Bronchial epithelial cell (primary cell): Measurements from ENCODE around the gene SIGLEC9. TPM values are rescaled to one million over a fixed set of nuclear protein-coding genes. Genes with fewer than 3 reads are reported as not detected.

ENCODE experiments used
- DNase-seq: peaks from one replicate; pipeline ENCODE4 v3.0.0-alpha.2; 2010; ENCODE audit warnings: low read depth
- FAIRE-seq: peaks from 2 replicates; lab custom pipeline; 2011; peaks lifted over from hg19 to GRCh38; lab: Jason Lieb, UNC
- H3K27me3 ChIP-seq: 2 replicates; pipeline ENCODE4 v1.5.1; 2011; ENCODE audit warnings: low read length; ENCODE audit not compliant: control insufficient read depth, insufficient read depth
- H3K36me3 ChIP-seq: 2 replicates; pipeline ENCODE4 v1.5.1; 2011; ENCODE audit warnings: low read length; ENCODE audit not compliant: control insufficient read depth, insufficient read depth
- H3K4me3 ChIP-seq: 2 replicates; pipeline ENCODE4 v1.5.1; 2011; ENCODE audit warnings: mild to moderate bottlenecking, low read depth, low read length, control low read depth
- CTCF ChIP-seq: IDR thresholded peaks from 2 replicates; pipeline ENCODE4 v1.5.1; 2011; ENCODE audit warnings: mild to moderate bottlenecking, moderate library complexity, low read length, control low read depth, inconsistent platforms; ENCODE audit not compliant: insufficient read depth, severe bottlenecking
- total RNA-seq: library from RNA; depleted of rRNA; stranded (reverse); fragments of >200 nt; gene quantifications from 2 replicates; pipeline ENCODE4 v1.2.1, GENCODE V29; 2014

Gene SIGLEC9
- total RNA-seq, 1 donor from 2014 or later = not detected

GRCh38 chr19:51110666-51110971, 14.1 kb upstream of the SIGLEC9 start:
- FAIRE-seq (no peak), DNase-seq (no peak)
- H3K4me3 ChIP-seq = no peak overlapping the region
- no peak for TF ChIP-seq CTCF
- H3K36me3 ChIP-seq = peaks cover 2% of the 10 kb centered on the region
- no peaks in the 10 kb centered on the region for H3K27me3 ChIP-seq

DNA sequence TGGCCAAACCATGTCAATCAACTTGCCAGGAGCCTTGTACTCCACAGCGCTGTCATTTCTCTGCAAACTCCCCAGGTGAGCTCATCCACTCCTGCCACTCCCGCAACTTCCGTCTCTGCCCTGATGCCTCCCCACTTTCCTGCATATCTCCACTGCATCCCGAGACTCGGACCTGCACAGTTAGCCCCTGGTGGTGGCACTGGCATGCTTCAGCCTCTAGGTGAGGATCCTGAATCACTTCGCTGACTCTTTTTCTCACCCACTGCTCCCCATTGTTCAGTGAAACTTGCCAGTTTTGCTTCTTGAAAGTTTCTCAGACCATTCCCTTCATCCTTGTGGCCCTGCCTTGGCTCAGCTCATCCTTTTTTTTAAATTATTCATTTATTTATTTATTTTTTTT, 13.1 kb upstream of the SIGLEC9 start:
- no peak for FAIRE-seq
- H3K36me3 ChIP-seq = no peaks in the 10 kb centered on the region
- peak; percentile 39 for TF ChIP-seq CTCF
- no peaks in the 10 kb centered on the region for H3K27me3 ChIP-seq
- H3K4me3 ChIP-seq = no peak overlapping the region
- DNase-seq = no peak

- no peak for TF ChIP-seq CTCF
- Histone ChIP-seq H3K4me3 (no peak overlapping the region), H3K36me3 (no peaks in the 10 kb centered on the region), H3K27me3 (no peaks in the 10 kb centered on the region)
- DNase-seq = no peak
- no peak for FAIRE-seq
These were observed 10.5 kb upstream of the SIGLEC9 start for GRCh38 chr19:51114087-51114729.

DNA sequence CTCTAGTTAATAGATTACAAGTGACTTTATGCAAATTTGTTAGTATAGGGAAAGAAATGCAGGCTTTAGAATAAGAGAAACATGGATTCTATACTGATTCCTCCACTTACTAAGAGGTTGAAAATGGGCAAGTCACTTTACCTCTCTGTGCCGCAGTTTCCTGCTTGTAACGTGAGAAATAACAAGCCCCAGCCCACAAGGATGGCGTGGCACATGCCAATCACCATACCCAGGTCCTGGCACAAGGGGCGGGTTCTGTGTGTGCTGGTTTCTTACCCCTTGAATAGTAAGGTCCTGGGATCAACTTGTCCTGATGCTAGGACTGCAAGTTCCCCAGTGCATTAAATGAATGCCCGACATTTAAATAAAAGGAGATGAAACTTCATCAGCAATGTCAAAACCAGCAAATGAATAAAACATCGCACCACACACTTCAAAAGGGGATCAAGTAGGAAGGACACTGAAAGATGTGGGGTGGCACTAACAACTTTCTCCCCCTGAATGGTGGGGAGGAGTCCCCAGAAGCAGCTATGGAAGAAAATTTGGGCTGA, 7.9 kb upstream of the SIGLEC9 start:
- H3K4me3 ChIP-seq = no peak overlapping the region
- no peaks in the 10 kb centered on the region for H3K27me3 ChIP-seq
- DNase-seq (no peak), FAIRE-seq (no peak)
- no peaks in the 10 kb centered on the region for H3K36me3 ChIP-seq
- TF ChIP-seq CTCF = no peak

DNA sequence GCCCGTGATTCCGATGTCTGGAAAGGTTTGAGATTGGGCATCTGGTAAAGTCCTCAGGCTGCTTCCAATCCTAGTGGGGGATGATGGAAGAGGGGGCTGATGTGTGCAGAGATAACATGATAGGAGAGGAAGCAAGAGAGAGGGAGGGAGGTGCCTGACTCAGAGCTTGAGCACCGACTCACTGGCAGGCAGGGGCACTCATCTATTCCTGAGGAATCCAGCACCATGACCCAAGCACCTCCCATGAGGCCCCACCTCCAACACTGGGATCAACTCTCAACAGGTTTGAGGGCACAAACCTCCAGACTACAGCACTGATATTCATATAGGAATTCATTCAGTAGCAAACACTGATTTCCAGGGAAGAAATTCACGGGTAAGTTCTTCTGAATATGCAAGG, 5.6 kb upstream of the SIGLEC9 start:
- peak; percentile 15 for DNase-seq
- H3K27me3 ChIP-seq = no peaks in the 10 kb centered on the region
- no peak for FAIRE-seq

More for the DNA sequence above, 5.6 kb upstream of the SIGLEC9 start:
- Histone ChIP-seq H3K36me3 (no peaks in the 10 kb centered on the region), H3K4me3 (no peak overlapping the region)
- TF ChIP-seq CTCF = no peak
